Left renal cortex interstitium (tissue), 4 donors: Measurements from ENCODE around the gene PACS1. TPM values are rescaled to one million over a fixed set of nuclear protein-coding genes. Genes with fewer than 3 reads are reported as not detected.
"Not testable (repeated sequence)": the region's sequence is repeated elsewhere in the genome, so short reads cannot be mapped to it uniquely, and the experiment has no call there.

Experiments used
- DNase-seq, 4 donors: peaks; one replicate each; pipeline ENCODE4 v3.0.0-alpha.2; 2013; ENCODE audit warnings: low read depth in 4 of 4, low spot score in 2 of 4, missing footprints in 1 of 4
- polyA plus RNA-seq, 4 donors: library from polyadenylated mRNA; unstranded; fragments of 120-200 nt; gene quantifications; one replicate each; pipeline ENCODE4 v1.2.1, GENCODE V29; 2013; ENCODE audit not compliant: insufficient read length in 4 of 4

PACS1 gene
- polyA plus RNA-seq, 4 donors = 38.5 to 57.0 (median 50.4) TPM

GRCh38 chr11:66266378-66267038 lies 196.4 kb downstream of the PACS1 start:
- no peak for DNase-seq

GRCh38 chr11:66267039-66267378 lies 196.9 kb downstream of the PACS1 start:
- DNase-seq = no peak

GRCh38 chr11:66267379-66268243 lies 197.5 kb downstream of the PACS1 start:
- DNase-seq = peak; percentile 78 to 83 (median 78)

- DNase-seq = peak; percentile 99
These were observed 198.3 kb downstream of the PACS1 start, which contains the start of gene RAB1B for GRCh38 chr11:66268244-66268951. RAB1B (plus strand) TSS chr11:66268639; CDS start chr11:66268680, 41 bp downstream.

- DNase-seq = no peak
These were observed 199.2 kb downstream of the PACS1 start for GRCh38 chr11:66268952-66269905.

- no peak for DNase-seq
These were observed 201.7 kb downstream of the PACS1 start for GRCh38 chr11:66271816-66272215.

GRCh38 chr11:66272596-66272995 lies 202.5 kb downstream of the PACS1 start:
- no peak for DNase-seq

GRCh38 chr11:66274219-66274618 lies 204.1 kb downstream of the PACS1 start:
- no peak for DNase-seq

GRCh38 chr11:66275396-66275795 lies 205.3 kb downstream of the PACS1 start:
- no peak for DNase-seq

GRCh38 chr11:66275984-66276612 lies 206.0 kb downstream of the PACS1 start:
- no peak for DNase-seq

- DNase-seq = not testable (repeated sequence)
These were observed 206.5 kb downstream of the PACS1 start for GRCh38 chr11:66276619-66277018.

- not testable (repeated sequence) for DNase-seq
These were observed 207.0 kb downstream of the PACS1 start for GRCh38 chr11:66277064-66277463.

GRCh38 chr11:66277471-66278362 lies 207.6 kb downstream of the PACS1 start, which contains the start of gene CNIH2:
CNIH2 (plus strand) TSS chr11:66278175; CDS start chr11:66278457, 282 bp downstream.
- DNase-seq = no peak

GRCh38 chr11:66278363-66279091 lies 208.5 kb downstream of the PACS1 start:
- no peak for DNase-seq

GRCh38 chr11:66279092-66279734 lies 209.1 kb downstream of the PACS1 start:
- no peak for DNase-seq

GRCh38 chr11:66280428-66280827 lies 210.4 kb downstream of the PACS1 start:
- DNase-seq = no peak

- no peak for DNase-seq
These were observed 210.9 kb downstream of the PACS1 start for GRCh38 chr11:66281001-66281400.
